ENCODE results near the gene ST6GALNAC5.

- TF ChIP-seq, protein P1, sequence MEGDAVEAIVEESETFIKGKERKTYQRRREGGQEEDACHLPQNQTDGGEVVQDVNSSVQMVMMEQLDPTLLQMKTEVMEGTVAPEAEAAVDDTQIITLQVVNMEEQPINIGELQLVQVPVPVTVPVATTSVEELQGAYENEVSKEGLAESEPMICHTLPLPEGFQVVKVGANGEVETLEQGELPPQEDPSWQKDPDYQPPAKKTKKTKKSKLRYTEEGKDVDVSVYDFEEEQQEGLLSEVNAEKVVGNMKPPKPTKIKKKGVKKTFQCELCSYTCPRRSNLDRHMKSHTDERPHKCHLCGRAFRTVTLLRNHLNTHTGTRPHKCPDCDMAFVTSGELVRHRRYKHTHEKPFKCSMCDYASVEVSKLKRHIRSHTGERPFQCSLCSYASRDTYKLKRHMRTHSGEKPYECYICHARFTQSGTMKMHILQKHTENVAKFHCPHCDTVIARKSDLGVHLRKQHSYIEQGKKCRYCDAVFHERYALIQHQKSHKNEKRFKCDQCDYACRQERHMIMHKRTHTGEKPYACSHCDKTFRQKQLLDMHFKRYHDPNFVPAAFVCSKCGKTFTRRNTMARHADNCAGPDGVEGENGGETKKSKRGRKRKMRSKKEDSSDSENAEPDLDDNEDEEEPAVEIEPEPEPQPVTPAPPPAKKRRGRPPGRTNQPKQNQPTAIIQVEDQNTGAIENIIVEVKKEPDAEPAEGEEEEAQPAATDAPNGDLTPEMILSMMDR (IDR thresholded peaks at IDR 0.05), result no peak
- TF ChIP-seq POLR2A (IDR thresholded peaks at IDR 0.05; ENCODE audit: low read depth), result no peak
Observed at GRCh38 chr1:77040826-77041225, 173.5 kb downstream of the ST6GALNAC5 start.

All from esophagus muscularis mucosa (tissue), 3 donors.